ENCODE data around the gene MT1M. TPM values are rescaled to one million over a fixed set of nuclear protein-coding genes. Genes with fewer than 3 reads are reported as not detected.
"Not testable (repeated sequence)": the region's sequence is repeated elsewhere in the genome, so short reads cannot be mapped to it uniquely, and the experiment has no call there.

MT1M gene
- polyA plus RNA-seq, 4 donors = 0.27 to 1.1 (median 0.32) TPM; not detected in 1

DNA sequence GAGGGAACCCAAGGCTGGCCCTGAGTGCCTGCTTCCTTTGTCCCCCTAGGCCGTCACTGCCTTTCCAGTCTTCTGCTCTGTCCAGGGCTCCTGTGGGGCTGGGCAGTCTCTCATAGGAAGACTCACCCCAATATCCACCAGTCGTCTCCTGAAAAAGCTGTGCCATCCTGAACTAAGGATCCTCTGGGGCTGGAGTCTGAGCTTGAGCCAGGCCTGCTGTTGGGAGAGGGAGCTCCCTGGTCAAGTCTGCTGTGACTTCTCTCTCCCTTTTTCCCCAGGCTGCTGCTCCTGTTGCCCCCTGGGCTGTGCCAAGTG, 38.1 kb downstream of the MT1M start:
- no peak for DNase-seq (ENCODE audit: low read depth in 4 of 4, low spot score in 3 of 4)

- not testable (repeated sequence) for DNase-seq (ENCODE audit: low read depth in 4 of 4, low spot score in 3 of 4)
Observed at GRCh38 chr16:56671691-56672090, 39.2 kb downstream of the MT1M start.

- DNase-seq (ENCODE audit: low read depth in 4 of 4, low spot score in 3 of 4) = not testable (repeated sequence)
Observed at GRCh38 chr16:56672171-56672570, 39.7 kb downstream of the MT1M start.

- no peak for DNase-seq (ENCODE audit: low read depth in 4 of 4, low spot score in 3 of 4)
Observed at GRCh38 chr16:56672761-56673536, 40.5 kb downstream of the MT1M start.

- DNase-seq (ENCODE audit: low read depth in 4 of 4, low spot score in 3 of 4) = no peak
Observed at GRCh38 chr16:56673921-56674320, 41.5 kb downstream of the MT1M start.

GRCh38 chr16:56674570-56674969, 42.1 kb downstream of the MT1M start:
- not testable (repeated sequence) for DNase-seq (ENCODE audit: low read depth in 4 of 4, low spot score in 3 of 4)

- DNase-seq (ENCODE audit: low read depth in 4 of 4, low spot score in 3 of 4) = no peak
Observed at GRCh38 chr16:56675685-56676210, 43.3 kb downstream of the MT1M start.

GRCh38 chr16:56677474-56677873, 45.0 kb downstream of the MT1M start:
- DNase-seq (ENCODE audit: low read depth in 4 of 4, low spot score in 3 of 4) = no peak

- DNase-seq (ENCODE audit: low read depth in 4 of 4, low spot score in 3 of 4) = no peak
Observed at GRCh38 chr16:56679078-56679730, 46.7 kb downstream of the MT1M start.

GRCh38 chr16:56679818-56680217, 47.4 kb downstream of the MT1M start:
- DNase-seq (ENCODE audit: low read depth in 4 of 4, low spot score in 3 of 4) = no peak

- peak in 3 of 4 donors; percentile 66 to 78 (median 72) for DNase-seq (ENCODE audit: low read depth in 4 of 4, low spot score in 3 of 4)
Observed at GRCh38 chr16:56681939-56682702, 49.7 kb downstream of the MT1M start, which contains the start of gene MT1X. Gene MT1X, plus strand, starts transcription at chr16:56682470. Its CDS starts 71 bp downstream, at chr16:56682541.

DNA sequence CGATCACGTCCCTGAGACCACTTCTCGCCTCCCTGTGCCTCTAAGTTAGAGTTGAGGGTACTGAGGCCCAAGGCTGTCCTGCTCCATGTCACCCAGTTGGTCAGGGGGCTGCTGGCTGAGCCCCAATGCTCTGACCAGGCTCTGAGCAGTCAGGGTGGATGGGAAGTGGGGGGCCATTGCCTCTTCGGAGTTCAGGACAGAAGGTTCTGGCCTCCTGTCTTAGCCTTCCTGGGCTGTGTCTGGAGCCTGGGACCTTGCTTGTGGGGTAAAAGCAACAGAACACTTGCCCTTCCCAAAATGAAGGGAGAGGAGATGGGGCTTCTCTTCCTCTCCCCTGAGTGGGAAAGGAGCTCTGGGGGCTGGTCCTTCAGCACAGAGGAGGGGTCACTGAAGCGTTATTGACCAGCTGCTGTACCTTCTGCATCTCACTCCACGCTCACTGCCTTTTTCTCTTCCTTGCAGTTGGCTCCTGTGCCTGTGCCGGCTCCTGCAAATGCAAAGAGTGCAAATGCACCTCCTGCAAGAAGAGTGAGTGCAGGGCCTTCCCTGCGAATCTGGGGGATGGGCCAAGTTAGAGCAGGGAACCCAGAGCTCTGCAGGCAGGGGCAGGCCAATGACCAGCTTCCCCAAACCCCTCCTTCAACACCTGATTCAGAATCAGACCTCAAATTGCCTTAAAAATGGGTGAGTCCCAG, 50.4 kb downstream of the MT1M start:
- DNase-seq (ENCODE audit: low read depth in 4 of 4, low spot score in 3 of 4) = no peak

Other genes with a start within 250 kb of the MT1M start
- gene AMFR, start 207.1 kb upstream of the MT1M start, polyA plus RNA-seq (ENCODE audit: insufficient read length in 4 of 4) = 100 to 1,000 TPM in 3 of 4 donors, 10 to 100 TPM in 1; 96.4 to 143 (median 124) TPM
- 100 to 1,000 TPM; 119 to 154 (median 128) TPM for gene NUDT21, start 181.3 kb upstream of the MT1M start, polyA plus RNA-seq (ENCODE audit: insufficient read length in 4 of 4)
- 10 to 100 TPM; 37.2 to 41.3 (median 38.9) TPM for gene OGFOD1, start 181.1 kb upstream of the MT1M start, polyA plus RNA-seq (ENCODE audit: insufficient read length in 4 of 4)
- gene BBS2, start 112.6 kb upstream of the MT1M start, polyA plus RNA-seq (ENCODE audit: insufficient read length in 4 of 4) = 100 to 1,000 TPM in 2 of 4 donors, 10 to 100 TPM in 2; 73.8 to 109 (median 93.8) TPM
- not detected for gene MT4, start 67.6 kb upstream of the MT1M start, polyA plus RNA-seq (ENCODE audit: insufficient read length in 4 of 4)
- gene MT3, start 43.1 kb upstream of the MT1M start, polyA plus RNA-seq (ENCODE audit: insufficient read length in 4 of 4) = 1 to 10 TPM in 2 of 4 donors, under 1 TPM in 1, not detected in 1; 0.73 to 1.4 (median 1.0) TPM
- 10 to 100 TPM; 19.5 to 27.5 (median 23.6) TPM for gene MT2A, start 24.1 kb upstream of the MT1M start, polyA plus RNA-seq (ENCODE audit: insufficient read length in 4 of 4)
- gene MT1E, start 6.9 kb upstream of the MT1M start, polyA plus RNA-seq (ENCODE audit: insufficient read length in 4 of 4) = 10 to 100 TPM; 20.0 to 50.1 (median 24.8) TPM
- gene MT1A, start 6.0 kb downstream of the MT1M start, polyA plus RNA-seq (ENCODE audit: insufficient read length in 4 of 4) = not detected
- under 1 TPM in 1 of 4 donors, not detected in 3; 0.59 TPM for gene MT1B, start 19.2 kb downstream of the MT1M start, polyA plus RNA-seq (ENCODE audit: insufficient read length in 4 of 4)
- gene MT1F, start 25.3 kb downstream of the MT1M start, polyA plus RNA-seq (ENCODE audit: insufficient read length in 4 of 4) = 10 to 100 TPM in 3 of 4 donors, 1 to 10 TPM in 1; 4.9 to 73.8 (median 49.8) TPM
- 100 to 1,000 TPM in 1 of 4 donors, 10 to 100 TPM in 3; 16.9 to 173 (median 36.0) TPM for gene MT1G, start 35.4 kb downstream of the MT1M start, polyA plus RNA-seq (ENCODE audit: insufficient read length in 4 of 4)
- gene MT1H, start 37.2 kb downstream of the MT1M start, polyA plus RNA-seq (ENCODE audit: insufficient read length in 4 of 4) = 10 to 100 TPM in 2 of 4 donors, 1 to 10 TPM in 2; 4.4 to 57.8 (median 10.6) TPM
- 10 to 100 TPM; 16.7 to 48.4 (median 22.0) TPM for gene MT1X, start 49.8 kb downstream of the MT1M start, polyA plus RNA-seq (ENCODE audit: insufficient read length in 4 of 4)
- gene NUP93, start 97.5 kb downstream of the MT1M start, polyA plus RNA-seq (ENCODE audit: insufficient read length in 4 of 4) = 10 to 100 TPM; 50.1 to 94.4 (median 79.9) TPM
- 10 to 100 TPM in 3 of 4 donors, 1 to 10 TPM in 1; 1.3 to 37.8 (median 35.0) TPM for gene SLC12A3, start 232.5 kb downstream of the MT1M start, polyA plus RNA-seq (ENCODE audit: insufficient read length in 4 of 4)

Measured in left renal pelvis (tissue), 4 donors.